Ectodermal cell (in vitro differentiated cells): ENCODE results near the gene DOK1.

Experiments used
- H3K27ac ChIP-seq: 2 replicates; pipeline ENCODE4 v1.7.0; 2013; ENCODE audit warnings: mild to moderate bottlenecking, low read depth, low read length; ENCODE audit not compliant: insufficient read depth, poor library complexity, severe bottlenecking
- H3K27me3 ChIP-seq: 2 replicates; pipeline ENCODE4 v1.7.0; 2013; ENCODE audit warnings: mild to moderate bottlenecking, low read length; ENCODE audit not compliant: insufficient read depth, control insufficient read depth, poor library complexity, severe bottlenecking
- H3K36me3 ChIP-seq: one replicate; pipeline ENCODE4 v1.7.0; 2013; ENCODE audit warnings: low read length; ENCODE audit not compliant: control insufficient read depth, insufficient read depth
- H3K4me1 ChIP-seq: one replicate; pipeline ENCODE4 v1.7.0; 2013; ENCODE audit warnings: low read length; ENCODE audit not compliant: control insufficient read depth, insufficient read depth
- H3K4me3 ChIP-seq: 2 replicates; pipeline ENCODE4 v1.7.0; 2013; ENCODE audit warnings: low read depth, low read length, control low read depth; ENCODE audit not compliant: insufficient read depth
- H3K9me3 ChIP-seq: 2 replicates; pipeline ENCODE4 v1.7.0; 2013; ENCODE audit warnings: mild to moderate bottlenecking, low read length, moderate library complexity; ENCODE audit not compliant: control insufficient read depth
- WGBS, 2 experiments: methylation state at CpG; one replicate each; pipeline ENCODE4 v1.1.7; 2013; ENCODE audit warnings: missing lambda C conversion rate in 2 of 2; 5-methylcytosine and 5-hydroxymethylcytosine counted together

DOK1 gene

DNA sequence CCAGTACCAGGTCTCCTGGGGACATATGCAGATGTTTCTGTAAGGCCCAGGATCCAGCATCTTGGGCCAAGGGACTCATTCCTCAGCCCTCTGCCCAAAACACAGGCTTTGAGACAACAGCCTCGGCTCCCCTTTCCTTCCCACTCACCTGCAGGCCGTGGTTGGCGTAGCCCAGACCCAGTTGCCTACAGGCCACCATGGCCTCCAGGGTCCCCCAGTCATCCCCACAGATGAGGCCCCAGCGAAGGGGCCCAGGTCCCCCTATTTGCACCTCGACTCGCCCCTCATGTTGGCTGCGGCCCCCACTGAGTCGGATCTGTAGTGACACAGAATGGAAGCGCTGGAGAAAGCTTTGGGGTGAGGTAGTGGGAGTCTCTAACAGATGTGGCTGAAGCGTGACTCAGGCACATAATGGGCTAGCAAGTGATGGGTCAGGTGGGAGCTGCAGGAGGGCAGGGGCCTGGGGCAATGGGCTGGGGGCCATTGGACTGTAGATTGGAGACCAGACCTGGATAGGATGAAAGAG lies 19.0 kb upstream of the DOK1 start:
- no peak overlapping the region for H3K27ac ChIP-seq
- no peak overlapping the region for H3K4me3 ChIP-seq
- 95 to 97% methylated on average over 10 of the region's 10 CpGs for WGBS, 2 experiments
- H3K36me3 ChIP-seq: peaks cover 8% of the 10 kb centered on the region
- H3K4me1 ChIP-seq: no peaks in the 10 kb centered on the region
- no peaks in the 10 kb centered on the region for H3K9me3 ChIP-seq
- H3K27me3 ChIP-seq: no peaks in the 10 kb centered on the region

- no peaks in the 10 kb centered on the region for H3K27me3 ChIP-seq
- no peak overlapping the region for H3K27ac ChIP-seq
- 92 to 93% methylated on average over 23 of the region's 23 CpGs for WGBS, 2 experiments
- H3K36me3 ChIP-seq: peaks cover 8% of the 10 kb centered on the region
- no peaks in the 10 kb centered on the region for H3K4me1 ChIP-seq
- H3K9me3 ChIP-seq: no peaks in the 10 kb centered on the region
- H3K4me3 ChIP-seq: no peak overlapping the region
Observed at GRCh38 chr2:74536166-74536950, 18.2 kb upstream of the DOK1 start.

DNA sequence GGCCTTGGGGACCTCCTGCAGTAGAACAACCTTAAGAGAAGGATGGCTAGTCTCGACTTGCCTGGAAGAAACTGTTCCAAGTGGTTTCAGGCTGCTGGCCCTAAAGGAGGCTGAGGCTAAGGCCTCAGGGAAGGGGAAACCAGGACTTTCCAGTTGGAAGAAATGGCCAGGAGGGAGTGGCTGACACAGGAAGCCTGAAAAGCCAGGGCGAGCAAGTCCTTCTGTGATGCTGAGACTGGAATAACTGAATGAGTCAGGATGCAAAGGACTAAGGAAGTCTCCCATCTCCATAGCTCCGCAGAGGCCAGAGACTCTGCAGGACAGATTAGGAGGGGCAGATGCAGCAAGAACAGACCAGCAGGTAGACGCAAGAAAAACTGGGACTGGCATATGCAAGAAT lies 17.4 kb upstream of the DOK1 start:
- Histone ChIP-seq H3K4me3 (no peak overlapping the region), H3K36me3 (peaks cover 8% of the 10 kb centered on the region), H3K27ac (no peak overlapping the region), H3K27me3 (no peaks in the 10 kb centered on the region), H3K9me3 (no peaks in the 10 kb centered on the region), H3K4me1 (no peaks in the 10 kb centered on the region)
- 79 to 80% methylated on average over 4 of the region's 4 CpGs for WGBS, 2 experiments

DNA sequence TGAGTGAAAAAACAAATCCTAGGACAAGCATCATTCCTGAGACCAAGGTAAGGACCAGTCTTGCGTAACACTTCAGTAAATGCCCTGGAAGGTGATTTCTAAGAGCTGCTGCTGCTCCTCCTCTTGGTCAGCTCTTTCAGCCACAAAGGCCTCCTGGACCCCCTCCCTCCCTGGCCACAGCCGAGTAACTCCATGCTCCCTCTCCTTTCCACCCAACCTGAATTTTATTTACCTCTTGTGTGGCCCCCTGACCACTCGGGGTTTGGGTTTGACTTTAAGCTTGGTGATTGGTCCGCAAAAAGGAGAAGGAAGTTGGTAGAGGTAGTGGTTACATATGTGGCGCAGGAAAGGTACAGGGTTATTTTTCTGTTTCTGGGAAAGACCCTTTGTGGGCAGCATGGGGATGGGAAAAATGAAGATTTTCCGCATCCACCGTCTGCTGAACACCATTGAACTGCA lies 15.6 kb upstream of the DOK1 start:
- no peaks in the 10 kb centered on the region for H3K9me3 ChIP-seq
- no peak overlapping the region for H3K4me3 ChIP-seq
- no peaks in the 10 kb centered on the region for H3K36me3 ChIP-seq
- no peak overlapping the region for H3K27ac ChIP-seq
- H3K4me1 ChIP-seq: no peaks in the 10 kb centered on the region
- WGBS, 2 experiments: 90 to 92% methylated on average over 7 of the region's 7 CpGs
- H3K27me3 ChIP-seq: no peaks in the 10 kb centered on the region

GRCh38 chr2:74540291-74540690 lies 14.2 kb upstream of the DOK1 start:
- Histone ChIP-seq H3K36me3 (no peaks in the 10 kb centered on the region), H3K4me3 (no peak overlapping the region), H3K4me1 (no peaks in the 10 kb centered on the region), H3K27me3 (no peaks in the 10 kb centered on the region), H3K9me3 (no peaks in the 10 kb centered on the region), H3K27ac (no peak overlapping the region)
- 91 to 94% methylated on average over 5 of the region's 5 CpGs for WGBS, 2 experiments

GRCh38 chr2:74542978-74543377 lies 11.5 kb upstream of the DOK1 start:
- Histone ChIP-seq H3K9me3 (no peaks in the 10 kb centered on the region), H3K27ac (no peak overlapping the region), H3K36me3 (no peaks in the 10 kb centered on the region), H3K4me1 (no peaks in the 10 kb centered on the region), H3K27me3 (peaks cover 8% of the 10 kb centered on the region), H3K4me3 (no peak overlapping the region)
- WGBS, 2 experiments: 100% methylated on average over 1 of the region's 1 CpG

GRCh38 chr2:74544634-74545033 lies 9.9 kb upstream of the DOK1 start:
- WGBS, 2 experiments: 88% methylated on average over 3 of the region's 3 CpGs
- Histone ChIP-seq H3K4me3 (no peak overlapping the region), H3K9me3 (no peaks in the 10 kb centered on the region), H3K4me1 (peaks cover 11% of the 10 kb centered on the region), H3K27ac (no peak overlapping the region), H3K36me3 (no peaks in the 10 kb centered on the region), H3K27me3 (peaks cover 24% of the 10 kb centered on the region)

- Histone ChIP-seq H3K36me3 (no peaks in the 10 kb centered on the region), H3K27ac (no peak overlapping the region), H3K9me3 (no peaks in the 10 kb centered on the region), H3K4me1 (peaks cover 16% of the 10 kb centered on the region), H3K27me3 (peaks cover 32% of the 10 kb centered on the region), H3K4me3 (no peak overlapping the region)
- WGBS, 2 experiments: 84 to 91% methylated on average over 3 of the region's 3 CpGs
Observed at GRCh38 chr2:74546004-74546403, 8.5 kb upstream of the DOK1 start.

- WGBS, 2 experiments: 7% methylated on average over 26 of the region's 26 CpGs
- peaks cover 32% of the 10 kb centered on the region for H3K27me3 ChIP-seq
Observed at GRCh38 chr2:74548285-74548899, 6.1 kb upstream of the DOK1 start.

More at GRCh38 chr2:74548285-74548899, 6.1 kb upstream of the DOK1 start:
- H3K4me3 ChIP-seq: peak overlapping the region; percentile 57
- no peak overlapping the region for H3K27ac ChIP-seq
- H3K9me3 ChIP-seq: no peaks in the 10 kb centered on the region
- no peaks in the 10 kb centered on the region for H3K36me3 ChIP-seq
- H3K4me1 ChIP-seq: peaks cover 30% of the 10 kb centered on the region
